Measurements from ENCODE around the gene SAP30BP. TPM values are rescaled to one million over a fixed set of nuclear protein-coding genes. Genes with fewer than 3 reads are reported as not detected.
A peak's percentile ranks its signal among the peaks of the same experiment; 100 is the strongest.

The SAP30BP gene
- total RNA-seq, 1 experiment from 2014 or later = 80.3 TPM

GRCh38 chr17:75695141-75695829 is 28.1 kb downstream of the SAP30BP start:
- Histone ChIP-seq H2AFZ (no peak overlapping the region), H4K20me1 (ENCODE audit: insufficient read depth) (no peaks in the 10 kb centered on the region), H3K9me2 (ENCODE audit: insufficient read depth) (no peaks in the 10 kb centered on the region), H3K27ac (peak overlapping the region; percentile 10; the same call in 1 of the 2 replicates), H3K4me2 (no peak overlapping the region), H3K4me1 (replicated peaks; ENCODE audit: insufficient read depth) (peaks cover 65% of the 10 kb centered on the region), H3F3A (ENCODE audit: insufficient read depth, low read depth) (peaks cover 57% of the 10 kb centered on the region), H3K9me3 (ENCODE audit: insufficient read depth, low read depth) (no peaks in the 10 kb centered on the region), H3K79me2 (ENCODE audit: low read depth) (peaks cover 65% of the 10 kb centered on the region), H3K27me3 (ENCODE audit: insufficient read depth, low read depth) (no peaks in the 10 kb centered on the region), H3K36me3 (ENCODE audit: low read depth) (peaks cover 18% of the 10 kb centered on the region; the same call in 1 of the 2 replicates), H3K4me3 (no peak overlapping the region)
- no TSS peak for BruUV-seq (replicated peaks)
- POLR2A ChIA-PET (ENCODE audit: unreplicated experiment) = interaction anchor here (0.7 kb wide), 1 partner anchor 16 kb away, joined by 3 read pairs; no protein-coding TSS in a partner anchor
- intact Hi-C loops (cut with micrococcal nuclease; ENCODE audit: unreplicated experiment) = no loop called here
- CTCF ChIA-PET = no interaction called here
- no peak for DNase-seq
- no peak for TF ChIP-seq EZH2 (IDR thresholded peaks at IDR 0.05; ENCODE audit: low read depth)
- TF ChIP-seq, protein P1, sequence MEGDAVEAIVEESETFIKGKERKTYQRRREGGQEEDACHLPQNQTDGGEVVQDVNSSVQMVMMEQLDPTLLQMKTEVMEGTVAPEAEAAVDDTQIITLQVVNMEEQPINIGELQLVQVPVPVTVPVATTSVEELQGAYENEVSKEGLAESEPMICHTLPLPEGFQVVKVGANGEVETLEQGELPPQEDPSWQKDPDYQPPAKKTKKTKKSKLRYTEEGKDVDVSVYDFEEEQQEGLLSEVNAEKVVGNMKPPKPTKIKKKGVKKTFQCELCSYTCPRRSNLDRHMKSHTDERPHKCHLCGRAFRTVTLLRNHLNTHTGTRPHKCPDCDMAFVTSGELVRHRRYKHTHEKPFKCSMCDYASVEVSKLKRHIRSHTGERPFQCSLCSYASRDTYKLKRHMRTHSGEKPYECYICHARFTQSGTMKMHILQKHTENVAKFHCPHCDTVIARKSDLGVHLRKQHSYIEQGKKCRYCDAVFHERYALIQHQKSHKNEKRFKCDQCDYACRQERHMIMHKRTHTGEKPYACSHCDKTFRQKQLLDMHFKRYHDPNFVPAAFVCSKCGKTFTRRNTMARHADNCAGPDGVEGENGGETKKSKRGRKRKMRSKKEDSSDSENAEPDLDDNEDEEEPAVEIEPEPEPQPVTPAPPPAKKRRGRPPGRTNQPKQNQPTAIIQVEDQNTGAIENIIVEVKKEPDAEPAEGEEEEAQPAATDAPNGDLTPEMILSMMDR (conservative IDR thresholded peaks at IDR 0.05) = no peak

- Histone ChIP-seq H3K27ac (peak overlapping the region; percentile 10; the same call in 1 of the 2 replicates), H2AFZ (no peak overlapping the region), H3K27me3 (ENCODE audit: insufficient read depth, low read depth) (no peaks in the 10 kb centered on the region), H3K9me2 (ENCODE audit: insufficient read depth) (no peaks in the 10 kb centered on the region), H3K9me3 (ENCODE audit: insufficient read depth, low read depth) (no peaks in the 10 kb centered on the region), H3K36me3 (ENCODE audit: low read depth) (peaks cover 18% of the 10 kb centered on the region; the same call in 1 of the 2 replicates), H3F3A (ENCODE audit: insufficient read depth, low read depth) (peaks cover 55% of the 10 kb centered on the region), H4K20me1 (ENCODE audit: insufficient read depth) (no peaks in the 10 kb centered on the region), H3K79me2 (ENCODE audit: low read depth) (peaks cover 59% of the 10 kb centered on the region), H3K4me2 (no peak overlapping the region), H3K4me1 (replicated peaks; ENCODE audit: insufficient read depth) (peaks cover 63% of the 10 kb centered on the region), H3K4me3 (no peak overlapping the region)
- no TSS peak for BruUV-seq (replicated peaks)
- ChIA-PET POLR2A (ENCODE audit: unreplicated experiment) (no interaction called here), CTCF (no interaction called here)
- DNase-seq = no peak
- intact Hi-C loops (cut with micrococcal nuclease; ENCODE audit: unreplicated experiment) = no loop called here
- no peak for TF ChIP-seq EZH2 (IDR thresholded peaks at IDR 0.05; ENCODE audit: low read depth)
- TF ChIP-seq, protein P1 (conservative IDR thresholded peaks at IDR 0.05) = no peak
Observed at GRCh38 chr17:75695830-75696271, 28.7 kb downstream of the SAP30BP start.

GRCh38 chr17:75697651-75698291 is 30.6 kb downstream of the SAP30BP start:
- Histone ChIP-seq H3K27me3 (ENCODE audit: insufficient read depth, low read depth) (no peaks in the 10 kb centered on the region), H3K4me3 (no peak overlapping the region), H3F3A (ENCODE audit: insufficient read depth, low read depth) (peaks cover 59% of the 10 kb centered on the region), H3K79me2 (ENCODE audit: low read depth) (peaks cover 49% of the 10 kb centered on the region), H3K9me3 (ENCODE audit: insufficient read depth, low read depth) (no peaks in the 10 kb centered on the region), H3K9me2 (ENCODE audit: insufficient read depth) (no peaks in the 10 kb centered on the region), H3K4me2 (peak overlapping the region; percentile 60), H4K20me1 (ENCODE audit: insufficient read depth) (no peaks in the 10 kb centered on the region), H3K4me1 (replicated peaks; ENCODE audit: insufficient read depth) (peaks cover 71% of the 10 kb centered on the region), H3K27ac (peak overlapping the region; percentile 79), H3K36me3 (ENCODE audit: low read depth) (peaks cover 8% of the 10 kb centered on the region; the same call in 1 of the 2 replicates), H2AFZ (no peak overlapping the region)
- TF ChIP-seq EZH2 (IDR thresholded peaks at IDR 0.05; ENCODE audit: low read depth) = no peak
- TF ChIP-seq, protein P1 (conservative IDR thresholded peaks at IDR 0.05) = no peak
- intact Hi-C loops (cut with micrococcal nuclease; ENCODE audit: unreplicated experiment) = no loop called here
- BruUV-seq (replicated peaks) = no TSS peak
- DNase-seq = peak in 1 of 2 experiments; percentile 48
- CTCF ChIA-PET = no interaction called here
- POLR2A ChIA-PET (ENCODE audit: unreplicated experiment) = interaction anchor here (0.6 to 1.0 kb wide), 3 partner anchors 8 to 23 kb away, joined by 3 read pairs; partner anchors contain the start of gene ITGB4

Measured in PC-9 (cell line).